Mononuclear cell (primary cell): ENCODE measurements around the gene ZNF175. TPM values are rescaled to one million over a fixed set of nuclear protein-coding genes. Genes with fewer than 3 reads are reported as not detected.
"Not testable (repeated sequence)": the region's sequence is repeated elsewhere in the genome, so short reads cannot be mapped to it uniquely, and the experiment has no call there.

Experiments
- H3K27me3 ChIP-seq: 2 replicates; pipeline ENCODE4 v1.6.0; 2011; ENCODE audit warnings: low read length, control low read depth; ENCODE audit not compliant: insufficient read depth
- H3K4me1 ChIP-seq: 2 replicates; pipeline ENCODE4 v1.5.1; 2011; ENCODE audit warnings: mild to moderate bottlenecking, low read length, control low read depth; ENCODE audit not compliant: insufficient read depth
- H3K4me3 ChIP-seq: 2 replicates; pipeline ENCODE4 v1.5.1; 2011; ENCODE audit warnings: mild to moderate bottlenecking, low read length, moderate library complexity
- H3K9me3 ChIP-seq: 2 replicates; pipeline ENCODE4 v1.5.1; 2011; ENCODE audit warnings: low read depth, mild to moderate bottlenecking, control low read depth, low read length
- total RNA-seq: library from RNA; depleted of rRNA; stranded (reverse); fragments of >200 nt; gene quantifications from one replicate; pipeline ENCODE4 v1.2.3, GENCODE V29; 2012

ZNF175 gene
- total RNA-seq, 1 donor, result 0.73 TPM

DNA sequence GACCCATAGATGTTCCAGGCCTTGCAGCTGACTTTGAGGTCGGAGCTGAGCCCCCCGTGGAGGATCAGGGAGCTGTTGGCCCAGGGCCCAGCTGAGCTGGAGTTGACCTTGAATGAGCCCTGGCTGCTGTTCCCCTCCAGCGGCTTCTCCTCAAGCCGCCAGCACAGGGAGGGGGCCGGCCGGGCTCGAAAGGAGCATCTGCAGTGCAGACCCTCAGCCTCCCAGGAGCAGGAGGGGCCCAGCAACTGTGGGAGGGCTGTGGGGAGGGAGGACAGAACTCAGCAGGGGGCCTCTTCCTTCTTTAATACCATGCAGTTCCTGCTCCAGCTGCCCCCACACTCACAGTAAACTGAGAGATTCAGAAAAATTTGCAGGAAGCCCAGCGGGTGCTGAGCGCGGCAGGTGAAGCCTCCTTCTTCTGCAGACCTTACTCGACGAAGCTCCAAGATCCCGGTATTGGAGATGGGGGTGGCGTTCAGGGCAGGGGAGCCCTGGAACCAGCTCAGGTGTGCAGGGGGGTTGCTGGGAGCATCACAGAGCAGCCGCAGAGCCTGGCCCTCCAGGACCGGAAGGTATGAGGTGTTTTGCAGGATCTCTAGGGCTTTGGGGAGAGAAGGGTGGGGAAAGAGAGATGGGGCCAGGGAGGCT, 56.5 kb downstream of the ZNF175 start:
- no peaks in the 10 kb centered on the region for H3K9me3 ChIP-seq
- H3K27me3 ChIP-seq, result no peaks in the 10 kb centered on the region
- peaks cover 32% of the 10 kb centered on the region for H3K4me1 ChIP-seq
- peak overlapping the region; percentile 36 for H3K4me3 ChIP-seq

GRCh38 chr19:51628153-51628939, 57.3 kb downstream of the ZNF175 start:
- no peaks in the 10 kb centered on the region for H3K27me3 ChIP-seq
- H3K4me1 ChIP-seq, result peaks cover 32% of the 10 kb centered on the region
- no peaks in the 10 kb centered on the region for H3K9me3 ChIP-seq
- peak overlapping the region; percentile 36 for H3K4me3 ChIP-seq

- Histone ChIP-seq H3K4me1 (peaks cover 38% of the 10 kb centered on the region), H3K4me3 (peak within 1 kb of the TSS; percentile 36)
- not testable (repeated sequence) for H3K27me3 ChIP-seq, H3K9me3 ChIP-seq
Measured at GRCh38 chr19:51630315-51630714, 59.2 kb downstream of the ZNF175 start, which contains the start of gene SIGLEC5. Gene SIGLEC5, minus strand, starts transcription at chr19:51630401. Its CDS starts 66 bp downstream, at chr19:51630335.

DNA sequence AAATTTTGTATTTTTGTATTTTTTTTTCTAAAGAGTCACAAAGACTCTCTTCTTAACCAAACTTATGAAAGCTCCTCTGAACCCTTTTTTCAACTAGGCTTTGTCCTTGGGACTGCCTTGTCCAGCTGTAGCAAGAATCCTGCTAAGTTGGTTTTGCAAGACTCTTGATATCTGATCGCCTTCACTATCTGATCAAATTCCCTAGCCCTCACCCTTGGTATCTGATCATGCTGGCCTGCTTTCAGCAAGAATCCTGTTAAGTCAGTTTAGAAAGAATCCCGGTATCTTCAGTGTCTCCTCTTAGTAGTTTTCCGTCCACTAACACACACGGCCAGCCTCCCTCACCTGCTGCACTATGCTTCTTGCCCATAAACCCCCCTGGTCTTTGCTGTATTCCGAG, 61.0 kb downstream of the ZNF175 start:
- H3K9me3 ChIP-seq, result no peaks in the 10 kb centered on the region
- no peak overlapping the region for H3K4me3 ChIP-seq
- peaks cover 48% of the 10 kb centered on the region for H3K4me1 ChIP-seq
- no peaks in the 10 kb centered on the region for H3K27me3 ChIP-seq

GRCh38 chr19:51637362-51637978, 66.4 kb downstream of the ZNF175 start:
- H3K4me3 ChIP-seq, result no peak overlapping the region
- H3K9me3 ChIP-seq, result no peaks in the 10 kb centered on the region
- peaks cover 42% of the 10 kb centered on the region for H3K4me1 ChIP-seq
- H3K27me3 ChIP-seq, result no peaks in the 10 kb centered on the region

DNA sequence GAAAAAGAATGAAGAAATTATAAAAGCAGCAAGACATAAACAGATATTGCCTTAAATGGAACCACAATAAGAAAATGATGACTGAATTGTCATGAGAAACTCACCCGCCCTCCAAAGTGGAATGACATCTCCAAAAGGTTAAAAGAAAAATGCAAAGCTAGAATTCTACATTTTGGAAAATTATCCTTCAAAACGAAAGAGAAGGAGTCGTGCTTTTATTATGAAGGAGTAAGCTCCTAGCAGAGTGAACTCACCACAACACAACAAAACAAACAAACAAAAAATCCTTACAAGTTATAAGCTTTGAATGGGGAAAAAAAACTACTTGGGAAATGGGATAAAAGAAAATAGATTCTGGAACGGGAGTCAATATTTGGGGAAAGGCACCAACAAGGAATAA, 68.8 kb downstream of the ZNF175 start:
- Histone ChIP-seq H3K4me1 (peaks cover 63% of the 10 kb centered on the region), H3K4me3 (no peak overlapping the region), H3K27me3 (no peaks in the 10 kb centered on the region), H3K9me3 (no peaks in the 10 kb centered on the region)

DNA sequence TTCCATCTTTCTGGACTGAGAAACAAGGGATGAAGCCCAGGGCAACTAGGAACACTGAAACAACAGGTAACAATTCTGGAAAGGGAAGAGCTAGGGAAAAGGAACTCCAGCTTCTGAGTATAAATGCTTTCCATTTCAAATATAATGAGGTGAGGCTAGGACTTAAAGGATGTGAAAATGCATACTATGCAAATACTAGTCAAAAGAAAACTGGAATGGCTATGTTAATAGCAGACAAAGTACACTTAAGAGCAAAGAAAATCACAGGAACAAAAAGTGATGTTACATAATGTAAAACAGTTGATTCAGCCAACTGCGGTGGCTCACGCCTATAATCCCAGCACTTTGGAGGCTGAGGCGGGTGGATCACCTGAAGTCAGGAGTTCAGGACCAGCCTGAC, 69.3 kb downstream of the ZNF175 start:
- Histone ChIP-seq H3K9me3 (no peaks in the 10 kb centered on the region), H3K4me1 (peaks cover 59% of the 10 kb centered on the region), H3K27me3 (no peaks in the 10 kb centered on the region), H3K4me3 (no peak overlapping the region)

DNA sequence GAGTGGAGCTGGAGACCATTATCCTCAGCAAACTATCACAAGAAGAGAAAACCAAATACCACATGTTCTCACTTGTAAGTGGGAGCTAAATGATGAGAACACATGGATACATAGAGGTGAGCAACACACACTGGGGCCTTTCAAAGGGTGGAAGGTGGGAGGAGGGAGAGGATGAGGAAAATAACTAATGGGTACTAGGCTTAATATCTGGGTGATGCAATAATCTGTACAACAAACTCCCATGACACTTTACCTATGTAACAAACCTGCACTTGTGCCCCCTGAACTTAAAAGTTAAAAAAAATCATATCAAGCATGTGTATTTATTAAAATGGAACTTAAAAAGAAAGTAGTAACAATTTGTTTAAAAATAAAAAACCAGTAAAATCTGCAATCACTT, 70.6 kb downstream of the ZNF175 start:
- Histone ChIP-seq H3K27me3 (no peaks in the 10 kb centered on the region), H3K4me3 (no peak overlapping the region), H3K4me1 (peaks cover 52% of the 10 kb centered on the region), H3K9me3 (no peaks in the 10 kb centered on the region)

Other genes with a start within 250 kb of the ZNF175 start
- gene VSIG10L, start 229.1 kb upstream of the ZNF175 start, total RNA-seq, result 0.10 TPM
- gene ETFB, start 204.9 kb upstream of the ZNF175 start, total RNA-seq, result 21.5 TPM
- 0.10 TPM for gene CLDND2, start 202.3 kb upstream of the ZNF175 start, total RNA-seq
- 119 TPM for gene NKG7, start 198.6 kb upstream of the ZNF175 start, total RNA-seq
- 0.21 TPM for gene LIM2, start 183.3 kb upstream of the ZNF175 start, total RNA-seq
- 0.21 TPM for gene C19orf84, start 180.7 kb upstream of the ZNF175 start, total RNA-seq
- gene SIGLEC10, start 153.6 kb upstream of the ZNF175 start, total RNA-seq, result 12.0 TPM
- gene SIGLEC8, start 112.8 kb upstream of the ZNF175 start, total RNA-seq, result not detected
- not detected for gene CEACAM18, start 92.7 kb upstream of the ZNF175 start, total RNA-seq
- not detected for gene SIGLEC12, start 69.5 kb upstream of the ZNF175 start, total RNA-seq
- gene SIGLEC6, start 39.6 kb upstream of the ZNF175 start, total RNA-seq, result 0.84 TPM
- gene SIGLEC5, start 59.1 kb downstream of the ZNF175 start, total RNA-seq, result not detected
- 28.4 TPM for gene SIGLEC14, start 75.5 kb downstream of the ZNF175 start, total RNA-seq
- gene SPACA6, start 122.0 kb downstream of the ZNF175 start, total RNA-seq, result 1.8 TPM
- 1.2 TPM for gene HAS1, start 152.7 kb downstream of the ZNF175 start, total RNA-seq
- gene FPR1, start 180.6 kb downstream of the ZNF175 start, total RNA-seq, result 81.6 TPM
- 7.5 TPM for gene FPR2, start 189.9 kb downstream of the ZNF175 start, total RNA-seq
- gene FPR3, start 223.9 kb downstream of the ZNF175 start, total RNA-seq, result 2.2 TPM